G401 (cell line): ENCODE data around the gene PRDM2. TPM values are rescaled to one million over a fixed set of nuclear protein-coding genes. Genes with fewer than 3 reads are reported as not detected.
A peak's percentile ranks its signal among the peaks of the same experiment; 100 is the strongest.

Experiments
- DNase-seq: peaks from one replicate; pipeline ENCODE4 v3.0.0-alpha.2; 2015; ENCODE audit warnings: low spot score
- in situ Hi-C: cut with HindIII; loops from 2 replicates; pipeline ENCODE4 v1.10.0; 2016; ENCODE audit warnings: low sequenced_read_pairs, mixed read lengths
- total RNA-seq: library from RNA; depleted of rRNA; stranded (reverse); fragments of >200 nt; shearing (Covaris generic); gene quantifications from 2 replicates; pipeline ENCODE4 v1.2.3, GENCODE V29; 2014

The PRDM2 gene
- total RNA-seq, 1 experiment from 2014 or later, result 7.9 TPM

DNA sequence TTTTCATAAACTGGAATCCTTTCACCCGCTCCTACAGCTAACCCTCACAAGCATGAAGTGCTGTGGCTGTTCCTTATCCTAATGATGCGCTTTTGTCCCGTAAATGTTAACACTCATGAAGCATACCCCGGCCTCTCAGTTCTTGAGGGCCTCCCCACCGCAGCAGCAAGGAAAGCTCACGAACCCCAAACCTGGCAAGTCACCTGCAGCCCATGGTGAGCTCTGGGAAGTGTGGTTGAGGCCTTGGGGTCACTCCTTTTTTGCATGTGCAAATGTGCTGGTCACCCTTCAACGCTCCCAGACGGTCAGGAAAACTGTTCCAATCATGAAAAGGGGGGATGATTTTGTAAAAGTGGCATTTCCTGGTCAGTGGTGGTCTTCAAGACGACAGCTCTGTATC, 124.6 kb downstream of the PRDM2 start:
- DNase-seq, result no peak
- in situ Hi-C loops, result no loop called here

GRCh38 chr1:13825033-13825432, 125.0 kb downstream of the PRDM2 start:
- in situ Hi-C loops, result no loop called here
- DNase-seq, result no peak

DNA sequence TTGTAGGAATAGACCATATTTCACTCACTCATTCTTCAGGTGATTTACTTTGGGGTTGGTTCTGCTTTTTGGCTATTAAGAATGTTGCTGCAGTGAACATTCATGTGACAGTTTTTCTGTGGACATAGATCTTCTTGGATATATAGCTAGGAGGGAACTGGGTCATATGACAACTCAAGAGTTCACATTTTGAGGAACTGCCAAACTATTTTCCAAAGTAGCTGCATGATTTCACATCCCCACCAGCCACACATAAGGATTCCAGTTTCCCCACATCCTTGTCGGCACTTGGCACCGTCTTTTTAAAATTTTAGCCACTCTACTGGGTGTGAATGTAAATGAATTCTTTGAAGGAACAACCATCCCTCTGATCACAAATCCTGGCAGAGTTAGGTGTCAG, 126.0 kb downstream of the PRDM2 start:
- no peak for DNase-seq
- in situ Hi-C loops, result no loop called here

DNA sequence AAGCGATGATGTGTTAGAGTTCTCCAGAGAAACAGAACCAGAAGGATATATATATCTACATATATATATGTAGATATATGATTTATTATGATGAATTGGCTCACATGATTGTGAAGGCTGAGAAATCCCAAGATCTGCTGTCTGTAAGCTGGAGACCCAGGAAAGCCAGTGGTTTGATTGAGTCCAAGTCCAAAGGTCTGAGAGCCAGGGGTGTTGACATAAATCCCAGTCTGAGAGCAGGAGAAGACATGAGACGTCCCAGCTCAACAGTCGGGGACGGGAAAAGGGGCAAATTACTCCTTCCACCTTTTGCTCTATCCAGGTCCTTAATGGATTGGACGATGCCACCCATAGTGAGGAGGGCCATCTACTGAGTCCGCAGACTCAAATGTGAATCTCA, 126.6 kb downstream of the PRDM2 start:
- in situ Hi-C loops, result no loop called here
- DNase-seq, result no peak

DNA sequence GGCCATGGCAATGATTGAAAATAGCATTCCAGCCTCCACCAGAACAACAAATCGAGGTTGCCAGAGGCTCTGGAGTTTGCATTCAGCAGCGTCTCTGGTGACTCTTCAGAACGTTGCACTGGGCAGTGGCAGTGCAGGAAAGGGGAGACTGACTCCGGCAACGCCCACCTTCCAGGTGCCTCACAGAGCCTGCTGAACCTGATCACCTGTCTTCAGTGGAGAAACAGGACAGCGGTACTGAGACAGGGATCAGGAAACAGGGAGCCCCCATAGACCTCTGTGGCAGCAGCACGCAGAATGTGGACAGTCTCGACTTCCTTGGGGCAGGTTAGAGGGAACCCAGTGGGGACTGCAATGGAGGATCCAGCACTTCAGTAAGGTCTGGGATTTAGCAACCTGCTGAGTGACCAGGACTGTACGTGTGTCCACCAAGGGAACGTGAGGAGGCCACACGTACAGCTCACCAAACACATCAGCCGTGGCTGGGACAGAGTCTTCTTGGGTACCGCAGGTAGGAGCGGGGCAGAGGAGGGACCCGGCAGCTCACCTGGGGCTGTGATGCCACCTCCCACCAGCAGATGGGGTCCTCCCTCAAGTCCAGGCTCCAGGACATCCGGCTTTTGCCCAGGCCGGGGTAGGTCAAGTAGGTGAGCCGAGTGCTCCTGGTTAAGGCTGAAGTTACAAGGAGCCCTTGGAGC, 128.6 kb downstream of the PRDM2 start:
- in situ Hi-C loops, result no loop called here
- DNase-seq, result no peak

DNA sequence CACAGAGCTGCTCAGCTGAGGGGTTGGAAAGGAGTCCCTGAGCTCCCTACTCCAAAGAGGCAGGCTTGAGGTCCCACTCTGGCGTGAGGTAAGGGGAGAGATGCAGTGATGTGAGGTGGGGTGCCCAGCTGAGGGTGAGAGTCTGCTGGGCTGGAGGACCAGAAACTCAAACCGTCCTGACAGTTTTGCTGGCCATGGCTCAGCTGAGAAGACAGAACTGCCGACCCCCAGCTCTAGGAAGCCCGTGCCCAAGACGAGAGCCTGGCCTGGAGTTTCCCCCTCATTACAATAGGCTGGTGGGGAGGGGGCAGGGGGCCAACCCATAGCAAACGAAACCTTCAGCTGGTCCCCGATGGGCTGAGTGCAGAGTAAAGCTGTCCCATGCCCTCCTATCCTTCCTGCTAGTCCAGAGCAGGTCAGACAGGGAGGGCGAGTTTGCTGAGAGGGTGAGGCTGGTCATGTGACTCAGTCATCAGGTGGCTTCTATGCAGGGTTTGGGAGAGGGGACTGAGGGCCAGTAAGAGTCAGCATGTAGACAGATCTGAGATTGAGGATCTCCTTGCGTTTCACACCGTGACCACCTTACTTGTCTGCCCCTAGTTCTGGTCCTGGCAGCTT, 129.3 kb downstream of the PRDM2 start:
- no peak for DNase-seq
- in situ Hi-C loops, result no loop called here

DNA sequence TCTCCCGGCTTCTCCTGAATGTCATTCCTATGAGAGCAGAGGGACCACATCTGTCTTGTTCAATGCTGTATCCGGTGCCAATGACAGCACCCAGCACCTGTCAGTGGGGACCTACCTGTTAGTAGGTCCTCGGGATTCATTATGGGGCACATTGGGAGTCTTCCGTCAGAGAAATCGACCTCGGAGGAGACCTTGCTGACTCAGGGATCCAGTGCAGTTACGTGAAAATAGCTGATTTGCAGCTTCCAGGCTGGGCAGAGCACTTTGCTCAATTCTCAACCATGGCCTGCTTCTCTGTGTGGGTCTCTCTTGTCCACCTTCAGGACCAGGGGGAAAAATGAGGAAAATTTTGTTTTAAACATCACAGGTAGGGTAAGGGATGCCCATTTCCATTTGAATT, 130.2 kb downstream of the PRDM2 start:
- in situ Hi-C loops, result no loop called here
- DNase-seq, result no peak

GRCh38 chr1:13830616-13831280, 130.8 kb downstream of the PRDM2 start:
- in situ Hi-C loops, result no loop called here

DNA sequence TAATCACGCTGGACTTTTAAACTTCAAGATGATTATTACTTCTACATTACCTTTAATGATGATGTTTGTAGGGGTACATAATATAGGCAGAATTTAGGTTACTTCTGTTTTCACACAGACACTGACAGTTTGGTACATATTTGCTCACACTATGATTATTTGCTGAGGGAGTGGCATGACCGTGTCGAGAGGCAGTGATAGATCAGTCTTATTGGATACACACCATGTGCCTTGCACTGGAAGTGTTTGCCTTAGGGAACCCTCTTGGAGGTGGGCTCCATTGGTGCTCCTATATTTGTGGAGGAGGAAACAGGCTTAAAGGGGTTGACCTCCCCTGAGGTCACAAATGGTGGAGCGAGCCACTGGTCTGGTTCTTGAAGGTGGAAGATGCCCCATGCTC, 132.1 kb downstream of the PRDM2 start:
- in situ Hi-C loops, result no loop called here
- DNase-seq, result no peak

More at GRCh38 chr1:13830616-13831280, 130.8 kb downstream of the PRDM2 start:
- DNase-seq, result peak; percentile 37

GRCh38 chr1:13832536-13832935, 132.5 kb downstream of the PRDM2 start:
- in situ Hi-C loops, result no loop called here
- DNase-seq, result no peak

DNA sequence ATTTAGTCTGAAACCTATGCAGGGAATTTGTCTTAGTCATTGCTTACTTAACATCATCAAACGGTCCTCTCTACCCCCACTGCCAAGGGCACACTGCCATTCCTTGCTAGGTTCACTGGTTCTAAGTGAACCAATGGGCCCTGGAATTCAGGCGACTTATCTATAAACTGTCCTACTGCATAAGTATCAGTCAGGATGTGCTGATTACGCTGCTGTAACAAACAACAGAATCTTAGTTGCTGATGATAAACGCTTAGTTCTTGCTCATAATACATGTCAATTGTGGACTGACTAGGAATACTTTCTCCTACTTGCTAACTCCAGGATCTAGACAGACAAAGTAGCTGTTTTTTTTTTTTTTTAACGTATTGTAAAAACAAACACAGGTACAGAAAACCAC, 136.1 kb downstream of the PRDM2 start:
- DNase-seq, result no peak
- in situ Hi-C loops, result no loop called here

- DNase-seq, result no peak
Measured at GRCh38 chr1:13836631-13837030, 136.6 kb downstream of the PRDM2 start.

GRCh38 chr1:13838236-13838635, 138.2 kb downstream of the PRDM2 start:
- DNase-seq, result no peak
- in situ Hi-C loops, result no loop called here

More at GRCh38 chr1:13836631-13837030, 136.6 kb downstream of the PRDM2 start:
- in situ Hi-C loops, result no loop called here

GRCh38 chr1:13842497-13842896, 142.5 kb downstream of the PRDM2 start:
- in situ Hi-C loops, result no loop called here

GRCh38 chr1:13851726-13852125, 151.7 kb downstream of the PRDM2 start:
- no peak for DNase-seq
- in situ Hi-C loops, result no loop called here

More at GRCh38 chr1:13842497-13842896, 142.5 kb downstream of the PRDM2 start:
- DNase-seq, result no peak

GRCh38 chr1:13855554-13855953, 155.6 kb downstream of the PRDM2 start:
- in situ Hi-C loops, result no loop called here
- DNase-seq, result no peak

DNA sequence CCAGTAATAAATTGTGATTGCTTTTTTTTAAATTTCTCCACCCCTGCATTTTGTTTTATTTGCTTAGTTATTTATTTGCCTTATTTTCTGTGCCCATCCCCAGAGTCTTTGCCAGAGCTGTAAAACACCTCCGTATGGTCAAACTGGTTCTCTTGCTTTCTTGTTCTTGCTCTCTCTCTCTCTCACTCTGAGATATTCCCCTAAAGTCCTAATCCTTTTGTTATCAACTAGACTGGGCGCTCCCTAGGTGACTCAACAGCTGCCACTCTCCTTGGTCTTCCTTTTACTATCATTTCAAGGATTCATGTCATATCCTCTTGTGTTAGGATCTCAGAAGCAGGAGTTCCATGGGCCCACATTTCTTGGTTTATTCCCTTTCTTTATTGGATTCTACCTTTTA, 160.0 kb downstream of the PRDM2 start:
- in situ Hi-C loops, result no loop called here
- DNase-seq, result no peak

- DNase-seq, result no peak
- in situ Hi-C loops, result no loop called here
Measured at GRCh38 chr1:13864760-13865159, 164.8 kb downstream of the PRDM2 start.

DNA sequence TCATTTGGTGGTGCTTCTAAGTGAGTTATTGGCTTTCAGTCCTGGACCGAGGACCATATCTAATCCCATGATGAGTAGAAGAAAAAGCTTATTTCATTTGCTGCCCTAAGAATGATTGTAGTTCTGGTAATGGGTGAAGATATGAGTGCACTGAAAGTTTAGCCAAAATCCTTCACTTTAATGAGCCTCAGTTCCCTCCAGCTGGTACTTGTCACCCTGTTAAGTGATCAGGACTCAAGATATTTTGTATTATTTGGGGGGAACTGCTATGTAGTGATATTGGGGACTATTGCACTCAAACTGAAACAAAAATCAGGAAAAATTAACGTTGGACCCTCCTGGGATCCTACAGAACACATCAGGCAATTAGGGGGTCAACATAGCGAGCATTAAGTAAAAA, 165.9 kb downstream of the PRDM2 start:
- in situ Hi-C loops, result no loop called here
- no peak for DNase-seq

GRCh38 chr1:13867603-13868002, 167.6 kb downstream of the PRDM2 start:
- in situ Hi-C loops, result no loop called here
- no peak for DNase-seq
